ENCODE measurements around the gene TCAIM. TPM values are rescaled to one million over a fixed set of nuclear protein-coding genes. Genes with fewer than 3 reads are reported as not detected.

The TCAIM gene
- total and polyA plus RNA-seq, 9 donors = 17.4 to 23.9 (median 20.0) TPM

- no peak overlapping the region for H3K4me3 ChIP-seq (ENCODE audit: low read length)
- WGBS (ENCODE audit: insufficient coverage) = 30% methylated on average over 2 of the region's 7 CpGs
Measured at GRCh38 chr3:44439499-44440295, 101.1 kb downstream of the TCAIM start.

DNA sequence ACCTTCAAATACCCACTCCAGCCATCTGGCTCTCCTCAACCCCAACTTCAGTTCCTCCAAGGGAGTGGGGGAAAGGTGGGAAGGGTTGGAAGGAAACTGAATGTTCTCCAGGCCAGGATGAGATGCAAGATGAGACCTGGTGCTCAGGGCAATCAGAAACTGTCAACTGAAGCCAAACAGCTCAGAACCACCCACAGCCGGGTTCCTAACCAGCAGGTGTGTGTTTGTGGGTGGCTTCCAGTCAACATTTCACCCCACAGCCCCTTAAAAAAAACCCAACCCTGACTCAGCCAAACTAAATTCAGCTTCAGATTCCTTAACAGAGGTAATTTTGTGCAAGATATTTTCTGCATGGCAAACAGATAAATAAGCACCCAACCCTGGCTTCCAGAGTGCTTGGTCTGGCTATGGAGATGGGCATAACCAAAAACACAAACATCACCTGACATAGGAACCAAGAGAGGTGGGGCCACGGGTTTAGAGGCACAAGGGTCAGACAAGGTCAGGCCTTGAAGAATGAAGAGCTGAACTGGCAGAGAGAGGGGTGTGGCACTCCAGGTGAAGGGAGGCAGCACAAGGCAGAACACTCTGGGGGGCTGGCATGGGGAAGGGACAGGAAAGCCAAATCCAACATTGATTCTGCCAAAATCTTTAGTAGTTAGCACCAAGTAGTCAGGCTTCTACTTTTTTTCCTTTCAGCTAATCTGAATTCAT lies 104.2 kb downstream of the TCAIM start:
- H3K27ac ChIP-seq (ENCODE audit: low read length) = no peak overlapping the region
- H3K4me3 ChIP-seq (ENCODE audit: low read length) = no peak overlapping the region
- H3K9me3 ChIP-seq (replicated peaks; ENCODE audit: control insufficient read depth, low read depth, low read length) = peaks cover 4% of the 10 kb centered on the region
- peaks cover 52% of the 10 kb centered on the region for H3K36me3 ChIP-seq (ENCODE audit: control insufficient read depth, insufficient read depth, low read length)
- DNase-seq = no peak
- peaks cover 3% of the 10 kb centered on the region for H3K4me1 ChIP-seq (ENCODE audit: control insufficient read depth, insufficient read depth, low read length)
- WGBS (ENCODE audit: insufficient coverage) = 89% methylated on average over 1 of the region's 2 CpGs
- no peaks in the 10 kb centered on the region for H3K27me3 ChIP-seq (ENCODE audit: control insufficient read depth, insufficient read depth, low read length)

More at GRCh38 chr3:44439499-44440295, 101.1 kb downstream of the TCAIM start:
- no peaks in the 10 kb centered on the region for H3K9me3 ChIP-seq (replicated peaks; ENCODE audit: control insufficient read depth, low read depth, low read length)
- peaks cover 23% of the 10 kb centered on the region for H3K36me3 ChIP-seq (ENCODE audit: control insufficient read depth, insufficient read depth, low read length)
- H3K27ac ChIP-seq (ENCODE audit: low read length) = peak overlapping the region; percentile 91
- peaks cover 3% of the 10 kb centered on the region for H3K4me1 ChIP-seq (ENCODE audit: control insufficient read depth, insufficient read depth, low read length)
- no peaks in the 10 kb centered on the region for H3K27me3 ChIP-seq (ENCODE audit: control insufficient read depth, insufficient read depth, low read length)
- peak; percentile 84 for DNase-seq

GRCh38 chr3:44444437-44444836 lies 105.9 kb downstream of the TCAIM start:
- peaks cover 4% of the 10 kb centered on the region for H3K9me3 ChIP-seq (replicated peaks; ENCODE audit: control insufficient read depth, low read depth, low read length)
- H3K4me3 ChIP-seq (ENCODE audit: low read length) = no peak overlapping the region
- H3K27ac ChIP-seq (ENCODE audit: low read length) = no peak overlapping the region
- no peak for DNase-seq
- WGBS (ENCODE audit: insufficient coverage) = 100% methylated on average over 2 of the region's 2 CpGs
- H3K4me1 ChIP-seq (ENCODE audit: control insufficient read depth, insufficient read depth, low read length) = no peaks in the 10 kb centered on the region
- no peaks in the 10 kb centered on the region for H3K27me3 ChIP-seq (ENCODE audit: control insufficient read depth, insufficient read depth, low read length)
- peaks cover 69% of the 10 kb centered on the region for H3K36me3 ChIP-seq (ENCODE audit: control insufficient read depth, insufficient read depth, low read length)

GRCh38 chr3:44444896-44445691 lies 106.5 kb downstream of the TCAIM start:
- no peaks in the 10 kb centered on the region for H3K4me1 ChIP-seq (ENCODE audit: control insufficient read depth, insufficient read depth, low read length)
- peaks cover 76% of the 10 kb centered on the region for H3K36me3 ChIP-seq (ENCODE audit: control insufficient read depth, insufficient read depth, low read length)
- no peak for DNase-seq
- no peaks in the 10 kb centered on the region for H3K27me3 ChIP-seq (ENCODE audit: control insufficient read depth, insufficient read depth, low read length)
- 93% methylated on average over 5 of the region's 7 CpGs for WGBS (ENCODE audit: insufficient coverage)
- no peak overlapping the region for H3K27ac ChIP-seq (ENCODE audit: low read length)
- no peak overlapping the region for H3K4me3 ChIP-seq (ENCODE audit: low read length)
- H3K9me3 ChIP-seq (replicated peaks; ENCODE audit: control insufficient read depth, low read depth, low read length) = peaks cover 4% of the 10 kb centered on the region

DNA sequence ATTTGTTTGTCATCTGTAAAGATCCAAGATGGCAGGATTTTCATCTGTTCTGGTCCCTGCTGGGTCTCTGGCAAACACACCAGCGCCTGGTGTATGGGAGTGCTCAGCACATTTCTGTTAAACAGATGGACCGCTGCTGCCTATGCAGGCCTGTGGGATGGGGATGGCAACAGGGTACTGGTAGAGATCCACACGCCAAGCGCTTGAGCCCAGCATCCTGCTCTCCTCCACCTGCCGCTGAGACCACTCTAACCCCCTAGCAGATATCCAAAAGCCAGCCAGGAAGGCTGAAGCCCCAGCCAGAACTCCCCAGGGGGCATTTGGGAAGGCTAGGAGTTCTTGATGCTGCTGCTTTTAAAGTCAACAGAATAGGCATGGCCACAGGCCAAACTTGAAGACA lies 107.2 kb downstream of the TCAIM start:
- H3K27ac ChIP-seq (ENCODE audit: low read length) = no peak overlapping the region
- no peaks in the 10 kb centered on the region for H3K4me1 ChIP-seq (ENCODE audit: control insufficient read depth, insufficient read depth, low read length)
- no peak for DNase-seq
- H3K4me3 ChIP-seq (ENCODE audit: low read length) = no peak overlapping the region
- no peaks in the 10 kb centered on the region for H3K27me3 ChIP-seq (ENCODE audit: control insufficient read depth, insufficient read depth, low read length)
- WGBS (ENCODE audit: insufficient coverage) = 100% methylated on average over 1 of the region's 5 CpGs
- peaks cover 83% of the 10 kb centered on the region for H3K36me3 ChIP-seq (ENCODE audit: control insufficient read depth, insufficient read depth, low read length)
- peaks cover 4% of the 10 kb centered on the region for H3K9me3 ChIP-seq (replicated peaks; ENCODE audit: control insufficient read depth, low read depth, low read length)

DNA sequence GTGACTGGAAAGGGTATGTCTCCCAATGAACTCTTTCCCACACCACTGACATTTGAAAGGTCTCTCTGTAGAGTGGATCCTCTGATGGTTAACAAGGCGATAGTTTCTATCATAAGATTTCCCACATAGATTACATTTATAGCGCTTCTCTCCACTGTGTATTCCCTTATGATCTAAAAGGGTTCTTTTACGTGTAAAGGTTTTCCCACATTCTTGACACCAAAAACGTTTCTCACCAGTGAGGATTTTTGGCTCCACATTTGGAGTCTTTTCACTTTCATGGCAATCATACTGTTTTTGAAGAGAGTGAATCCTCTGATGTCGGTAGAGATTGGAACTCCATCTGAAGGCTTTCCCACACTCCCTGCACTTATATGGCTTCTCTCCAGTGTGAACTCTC lies 108.4 kb downstream of the TCAIM start:
- Histone ChIP-seq H3K27ac (ENCODE audit: low read length) (no peak overlapping the region), H3K27me3 (ENCODE audit: control insufficient read depth, insufficient read depth, low read length) (no peaks in the 10 kb centered on the region), H3K4me1 (ENCODE audit: control insufficient read depth, insufficient read depth, low read length) (no peaks in the 10 kb centered on the region), H3K36me3 (ENCODE audit: control insufficient read depth, insufficient read depth, low read length) (peaks cover 92% of the 10 kb centered on the region), H3K9me3 (replicated peaks; ENCODE audit: control insufficient read depth, low read depth, low read length) (peaks cover 4% of the 10 kb centered on the region), H3K4me3 (ENCODE audit: low read length) (no peak overlapping the region)
- no peak for DNase-seq
- no CpG with 5 or more reads among the region's 5 CpGs for WGBS (ENCODE audit: insufficient coverage)

DNA sequence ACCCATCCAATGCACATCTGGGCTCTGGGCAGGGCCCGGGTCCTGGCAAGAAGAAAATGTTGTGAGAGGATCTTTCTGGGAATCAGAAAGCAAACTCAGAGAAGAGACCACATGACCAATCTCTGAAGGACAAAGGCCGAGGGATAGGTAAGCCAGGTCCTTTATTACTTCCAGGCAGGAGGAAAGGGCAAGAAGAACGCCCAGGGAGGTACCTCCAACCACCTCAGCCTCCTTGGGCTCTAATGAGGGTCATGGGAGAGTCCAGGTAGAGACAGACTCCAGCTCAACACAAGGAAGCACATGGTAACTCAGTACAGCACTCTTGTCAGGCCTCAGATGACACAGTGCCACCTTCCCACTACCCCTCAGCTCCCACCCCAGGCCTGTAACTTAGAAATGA lies 112.9 kb downstream of the TCAIM start:
- Histone ChIP-seq H3K27ac (ENCODE audit: low read length) (no peak overlapping the region), H3K4me3 (ENCODE audit: low read length) (no peak overlapping the region), H3K4me1 (ENCODE audit: control insufficient read depth, insufficient read depth, low read length) (no peaks in the 10 kb centered on the region), H3K36me3 (ENCODE audit: control insufficient read depth, insufficient read depth, low read length) (peaks cover 89% of the 10 kb centered on the region), H3K9me3 (replicated peaks; ENCODE audit: control insufficient read depth, low read depth, low read length) (peaks cover 4% of the 10 kb centered on the region), H3K27me3 (ENCODE audit: control insufficient read depth, insufficient read depth, low read length) (no peaks in the 10 kb centered on the region)
- no peak for DNase-seq
- WGBS (ENCODE audit: insufficient coverage) = 100% methylated on average over 1 of the region's 3 CpGs

DNA sequence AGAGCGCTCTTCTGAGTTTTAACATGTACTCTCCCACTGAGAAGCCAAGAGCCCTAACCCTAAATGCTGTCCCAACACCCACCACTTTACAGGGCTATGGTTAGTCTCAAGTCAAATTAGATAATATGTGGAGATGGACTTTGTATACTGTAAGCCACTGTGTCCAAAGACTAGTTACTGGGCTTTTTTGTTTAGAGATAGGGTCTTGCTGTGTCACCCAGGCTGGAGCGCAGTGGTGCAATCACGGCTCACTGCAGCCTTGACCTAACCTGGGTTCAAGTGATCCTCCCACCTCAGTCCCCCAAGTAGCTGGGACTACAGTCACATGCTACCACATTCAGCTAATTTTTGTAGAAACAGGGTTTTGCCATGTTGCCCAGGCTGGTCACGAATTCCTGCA lies 115.7 kb downstream of the TCAIM start:
- H3K36me3 ChIP-seq (ENCODE audit: control insufficient read depth, insufficient read depth, low read length) = peaks cover 77% of the 10 kb centered on the region
- H3K9me3 ChIP-seq (replicated peaks; ENCODE audit: control insufficient read depth, low read depth, low read length) = no peaks in the 10 kb centered on the region
- H3K4me3 ChIP-seq (ENCODE audit: low read length) = no peak overlapping the region
- WGBS (ENCODE audit: insufficient coverage) = 100% methylated on average over 1 of the region's 4 CpGs
- no peaks in the 10 kb centered on the region for H3K27me3 ChIP-seq (ENCODE audit: control insufficient read depth, insufficient read depth, low read length)
- DNase-seq = no peak
- no peak overlapping the region for H3K27ac ChIP-seq (ENCODE audit: low read length)
- H3K4me1 ChIP-seq (ENCODE audit: control insufficient read depth, insufficient read depth, low read length) = no peaks in the 10 kb centered on the region

- no peaks in the 10 kb centered on the region for H3K4me1 ChIP-seq (ENCODE audit: control insufficient read depth, insufficient read depth, low read length)
- no peak overlapping the region for H3K4me3 ChIP-seq (ENCODE audit: low read length)
- WGBS (ENCODE audit: insufficient coverage) = 97% methylated on average over 9 of the region's 10 CpGs
- no peak for DNase-seq
- no peaks in the 10 kb centered on the region for H3K27me3 ChIP-seq (ENCODE audit: control insufficient read depth, insufficient read depth, low read length)
- H3K9me3 ChIP-seq (replicated peaks; ENCODE audit: control insufficient read depth, low read depth, low read length) = no peaks in the 10 kb centered on the region
- H3K36me3 ChIP-seq (ENCODE audit: control insufficient read depth, insufficient read depth, low read length) = peaks cover 69% of the 10 kb centered on the region
- H3K27ac ChIP-seq (ENCODE audit: low read length) = no peak overlapping the region
Measured at GRCh38 chr3:44455318-44455717, 116.8 kb downstream of the TCAIM start.
